NCI-H2196 (cell line): Measurements from ENCODE around the gene CAMTA1.

Experiments
- DNase-seq: peaks from one replicate; lab custom pipeline; 2025; ENCODE audit not compliant: unreplicated experiment; lab: John Stamatoyannopoulos, UW

Gene CAMTA1

GRCh38 chr1:7293702-7294629 is 508.7 kb downstream of the CAMTA1 start:
- no peak for DNase-seq

GRCh38 chr1:7294636-7295035 is 509.4 kb downstream of the CAMTA1 start:
- no peak for DNase-seq

GRCh38 chr1:7295946-7296345 is 510.7 kb downstream of the CAMTA1 start:
- DNase-seq: no peak

- DNase-seq: no peak
Measured at GRCh38 chr1:7296968-7297367, 511.7 kb downstream of the CAMTA1 start.

- no peak for DNase-seq
Measured at GRCh38 chr1:7298145-7298544, 512.9 kb downstream of the CAMTA1 start.

- DNase-seq: no peak
Measured at GRCh38 chr1:7298749-7299151, 513.5 kb downstream of the CAMTA1 start.

GRCh38 chr1:7299329-7299799 is 514.1 kb downstream of the CAMTA1 start:
- no peak for DNase-seq

GRCh38 chr1:7299994-7300393 is 514.7 kb downstream of the CAMTA1 start:
- no peak for DNase-seq

GRCh38 chr1:7300893-7301663 is 515.8 kb downstream of the CAMTA1 start:
- no peak for DNase-seq

- no peak for DNase-seq
Measured at GRCh38 chr1:7301664-7301981, 516.4 kb downstream of the CAMTA1 start.

- DNase-seq: no peak
Measured at GRCh38 chr1:7302126-7302525, 516.9 kb downstream of the CAMTA1 start.

- DNase-seq: no peak
Measured at GRCh38 chr1:7302873-7303272, 517.6 kb downstream of the CAMTA1 start.

- DNase-seq: no peak
Measured at GRCh38 chr1:7303554-7304317, 518.5 kb downstream of the CAMTA1 start.

GRCh38 chr1:7313081-7313546 is 527.9 kb downstream of the CAMTA1 start:
- DNase-seq: no peak

GRCh38 chr1:7313826-7314225 is 528.6 kb downstream of the CAMTA1 start:
- no peak for DNase-seq

- DNase-seq: no peak
Measured at GRCh38 chr1:7315316-7315715, 530.1 kb downstream of the CAMTA1 start.

- DNase-seq: no peak
Measured at GRCh38 chr1:7315946-7316345, 530.7 kb downstream of the CAMTA1 start.

GRCh38 chr1:7317888-7318287 is 532.6 kb downstream of the CAMTA1 start:
- DNase-seq: no peak

GRCh38 chr1:7319196-7319595 is 533.9 kb downstream of the CAMTA1 start:
- DNase-seq: no peak

- DNase-seq: no peak
Measured at GRCh38 chr1:7320661-7321060, 535.4 kb downstream of the CAMTA1 start.

GRCh38 chr1:7322283-7322785 is 537.1 kb downstream of the CAMTA1 start:
- no peak for DNase-seq
